ENCODE measurements around the gene SLC35D2. TPM values are rescaled to one million over a fixed set of nuclear protein-coding genes. Genes with fewer than 3 reads are reported as not detected.

SLC35D2 gene
- total RNA-seq, 4 donors from 2014 or later, result 39.1 to 53.3 (median 46.1) TPM

GRCh38 chr9:96305171-96305570 lies 78.3 kb downstream of the SLC35D2 start:
- intact Hi-C loops (cut with DNase I), result no loop called here
- TF ChIP-seq POLR2A (IDR thresholded peaks at IDR 0.05), result no peak
- TF ChIP-seq, protein P1, sequence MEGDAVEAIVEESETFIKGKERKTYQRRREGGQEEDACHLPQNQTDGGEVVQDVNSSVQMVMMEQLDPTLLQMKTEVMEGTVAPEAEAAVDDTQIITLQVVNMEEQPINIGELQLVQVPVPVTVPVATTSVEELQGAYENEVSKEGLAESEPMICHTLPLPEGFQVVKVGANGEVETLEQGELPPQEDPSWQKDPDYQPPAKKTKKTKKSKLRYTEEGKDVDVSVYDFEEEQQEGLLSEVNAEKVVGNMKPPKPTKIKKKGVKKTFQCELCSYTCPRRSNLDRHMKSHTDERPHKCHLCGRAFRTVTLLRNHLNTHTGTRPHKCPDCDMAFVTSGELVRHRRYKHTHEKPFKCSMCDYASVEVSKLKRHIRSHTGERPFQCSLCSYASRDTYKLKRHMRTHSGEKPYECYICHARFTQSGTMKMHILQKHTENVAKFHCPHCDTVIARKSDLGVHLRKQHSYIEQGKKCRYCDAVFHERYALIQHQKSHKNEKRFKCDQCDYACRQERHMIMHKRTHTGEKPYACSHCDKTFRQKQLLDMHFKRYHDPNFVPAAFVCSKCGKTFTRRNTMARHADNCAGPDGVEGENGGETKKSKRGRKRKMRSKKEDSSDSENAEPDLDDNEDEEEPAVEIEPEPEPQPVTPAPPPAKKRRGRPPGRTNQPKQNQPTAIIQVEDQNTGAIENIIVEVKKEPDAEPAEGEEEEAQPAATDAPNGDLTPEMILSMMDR (IDR thresholded peaks at IDR 0.05), result no peak
- Histone ChIP-seq H3K27me3 (no peaks in the 10 kb centered on the region), H3K36me3 (no peaks in the 10 kb centered on the region), H3K9me3 (no peaks in the 10 kb centered on the region), H3K27ac (no peak overlapping the region), H3K4me1 (peaks cover 3 to 9% of the 10 kb centered on the region in 2 donors), H3K4me3 (replicated peaks in 1 of 3) (no peak overlapping the region)
- 69 to 88% methylated on average over 4 of the region's 4 CpGs for whole genome bisulfite sequencing, 2 donors
- DNase-seq, result no peak

DNA sequence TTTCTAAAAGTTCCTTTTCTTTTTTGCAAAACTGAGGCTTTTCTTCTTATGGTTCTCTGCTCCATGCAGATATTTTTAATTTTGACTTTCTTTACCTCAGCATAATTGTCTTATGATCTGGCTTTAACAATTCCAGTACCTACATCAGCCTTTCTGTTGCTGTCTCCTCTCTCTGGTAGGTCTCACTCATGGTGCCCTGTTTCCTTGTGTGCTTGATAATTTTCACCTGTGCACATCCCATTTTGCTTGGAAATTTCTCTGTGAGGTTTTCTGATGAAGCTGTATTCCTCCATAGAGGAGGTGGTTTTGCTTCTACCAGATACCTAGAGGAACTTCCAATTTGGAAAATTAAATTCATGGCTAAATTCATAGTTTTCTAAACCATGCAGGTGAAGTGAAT lies 79.3 kb downstream of the SLC35D2 start:
- no peak for DNase-seq
- intact Hi-C loops (cut with DNase I), result no loop called here
- H3K4me3 ChIP-seq (replicated peaks in 1 of 3), result no peak overlapping the region
- peak overlapping the region in 1 of 3 donors; percentile 2 for H3K27ac ChIP-seq
- peaks cover 3 to 9% of the 10 kb centered on the region in 2 donors for H3K4me1 ChIP-seq
- H3K9me3 ChIP-seq, result no peaks in the 10 kb centered on the region
- TF ChIP-seq POLR2A (IDR thresholded peaks at IDR 0.05), result no peak
- TF ChIP-seq, protein P1 (IDR thresholded peaks at IDR 0.05), result no peak
- no peaks in the 10 kb centered on the region for H3K36me3 ChIP-seq
- no peaks in the 10 kb centered on the region for H3K27me3 ChIP-seq

GRCh38 chr9:96302021-96302420 lies 81.5 kb downstream of the SLC35D2 start, which contains the start of gene HSD17B3:
TSS of gene HSD17B3 (minus strand) at chr9:96302176. CDS start at chr9:96302104, 72 bp downstream.
- Histone ChIP-seq H3K27me3 (no peaks in the 10 kb centered on the region), H3K9me3 (no peaks in the 10 kb centered on the region), H3K4me3 (replicated peaks in 1 of 3) (no peak within 1 kb of the TSS), H3K36me3 (no peaks in the 10 kb centered on the region), H3K27ac (no peak within 1 kb of the TSS), H3K4me1 (peaks cover 3 to 9% of the 10 kb centered on the region in 2 donors)
- TF ChIP-seq, protein P1 (IDR thresholded peaks at IDR 0.05), result no peak
- TF ChIP-seq POLR2A (IDR thresholded peaks at IDR 0.05), result no peak
- no peak for DNase-seq
- 82 to 88% methylated on average over 6 of the region's 6 CpGs for WGBS, 2 donors
- intact Hi-C loops (cut with DNase I), result no loop called here

DNA sequence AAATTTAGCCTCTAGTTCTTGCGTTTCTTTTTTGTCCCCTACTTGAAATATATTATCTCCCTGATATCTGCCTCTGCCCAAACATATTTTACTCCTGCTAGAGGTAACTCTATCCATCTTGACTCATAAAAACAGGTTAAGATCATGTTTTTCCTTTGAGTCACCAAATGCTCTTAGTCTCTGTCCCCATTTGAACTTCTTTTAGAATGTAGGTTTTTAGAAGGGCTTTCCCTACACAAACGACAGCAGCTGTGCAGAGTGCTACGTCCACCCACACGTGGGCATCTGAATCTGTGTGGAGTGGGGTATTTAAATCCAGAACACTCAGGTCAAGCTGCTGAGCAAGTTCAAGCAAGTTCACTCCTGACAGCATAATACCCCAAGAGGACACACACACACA lies 83.7 kb downstream of the SLC35D2 start:
- Histone ChIP-seq H3K27ac (no peak overlapping the region), H3K36me3 (no peaks in the 10 kb centered on the region), H3K4me1 (peaks cover 3 to 9% of the 10 kb centered on the region in 2 donors), H3K4me3 (replicated peaks in 1 of 3) (no peak overlapping the region), H3K9me3 (no peaks in the 10 kb centered on the region), H3K27me3 (no peaks in the 10 kb centered on the region)
- no peak for DNase-seq
- TF ChIP-seq, protein P1 (IDR thresholded peaks at IDR 0.05), result no peak
- TF ChIP-seq POLR2A (IDR thresholded peaks at IDR 0.05), result no peak
- 62 to 68% methylated on average over 4 of the region's 4 CpGs for WGBS, 2 donors
- intact Hi-C loops (cut with DNase I), result no loop called here

DNA sequence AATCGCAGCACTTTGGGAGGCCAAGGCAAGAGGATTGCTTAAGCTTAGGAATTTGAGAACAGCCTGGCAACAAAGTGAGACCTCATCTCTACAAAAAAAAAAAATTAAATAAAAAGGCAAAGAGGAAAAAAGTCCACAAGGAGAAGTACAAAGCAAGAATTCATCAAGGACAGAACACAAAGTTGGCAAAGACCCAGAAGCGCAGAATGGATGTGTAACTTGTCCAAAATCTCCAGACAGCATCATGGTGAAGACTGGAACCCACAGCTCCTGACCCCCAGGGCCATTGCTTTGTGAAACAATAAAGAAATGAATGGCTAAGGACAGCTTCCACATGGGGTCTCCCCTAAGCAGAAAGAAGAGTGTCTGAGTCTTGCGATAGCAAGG lies 89.4 kb downstream of the SLC35D2 start:
- Histone ChIP-seq H3K9me3 (no peaks in the 10 kb centered on the region), H3K27ac (no peak overlapping the region), H3K27me3 (no peaks in the 10 kb centered on the region), H3K4me1 (peaks cover 10 to 14% of the 10 kb centered on the region in 2 donors), H3K36me3 (no peaks in the 10 kb centered on the region), H3K4me3 (replicated peaks in 1 of 3) (no peak overlapping the region)
- DNase-seq, result no peak
- intact Hi-C loops (cut with DNase I), result no loop called here
- TF ChIP-seq, protein P1 (IDR thresholded peaks at IDR 0.05), result no peak
- no peak for TF ChIP-seq POLR2A (IDR thresholded peaks at IDR 0.05)
- WGBS, 2 donors, result 94% methylated on average over 3 of the region's 3 CpGs
